Anterior cingulate cortex (tissue), 58 donors: ENCODE measurements around the gene EDC3.
"Not testable (repeated sequence)": the region's sequence is repeated elsewhere in the genome, so short reads cannot be mapped to it uniquely, and the experiment has no call there.

ENCODE experiments used
- DNase-seq, 58 donors: peaks; one replicate each; lab custom pipeline; 2025; lab: John Stamatoyannopoulos, UW

EDC3 gene, protein sequence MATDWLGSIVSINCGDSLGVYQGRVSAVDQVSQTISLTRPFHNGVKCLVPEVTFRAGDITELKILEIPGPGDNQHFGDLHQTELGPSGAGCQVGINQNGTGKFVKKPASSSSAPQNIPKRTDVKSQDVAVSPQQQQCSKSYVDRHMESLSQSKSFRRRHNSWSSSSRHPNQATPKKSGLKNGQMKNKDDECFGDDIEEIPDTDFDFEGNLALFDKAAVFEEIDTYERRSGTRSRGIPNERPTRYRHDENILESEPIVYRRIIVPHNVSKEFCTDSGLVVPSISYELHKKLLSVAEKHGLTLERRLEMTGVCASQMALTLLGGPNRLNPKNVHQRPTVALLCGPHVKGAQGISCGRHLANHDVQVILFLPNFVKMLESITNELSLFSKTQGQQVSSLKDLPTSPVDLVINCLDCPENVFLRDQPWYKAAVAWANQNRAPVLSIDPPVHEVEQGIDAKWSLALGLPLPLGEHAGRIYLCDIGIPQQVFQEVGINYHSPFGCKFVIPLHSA

DNA sequence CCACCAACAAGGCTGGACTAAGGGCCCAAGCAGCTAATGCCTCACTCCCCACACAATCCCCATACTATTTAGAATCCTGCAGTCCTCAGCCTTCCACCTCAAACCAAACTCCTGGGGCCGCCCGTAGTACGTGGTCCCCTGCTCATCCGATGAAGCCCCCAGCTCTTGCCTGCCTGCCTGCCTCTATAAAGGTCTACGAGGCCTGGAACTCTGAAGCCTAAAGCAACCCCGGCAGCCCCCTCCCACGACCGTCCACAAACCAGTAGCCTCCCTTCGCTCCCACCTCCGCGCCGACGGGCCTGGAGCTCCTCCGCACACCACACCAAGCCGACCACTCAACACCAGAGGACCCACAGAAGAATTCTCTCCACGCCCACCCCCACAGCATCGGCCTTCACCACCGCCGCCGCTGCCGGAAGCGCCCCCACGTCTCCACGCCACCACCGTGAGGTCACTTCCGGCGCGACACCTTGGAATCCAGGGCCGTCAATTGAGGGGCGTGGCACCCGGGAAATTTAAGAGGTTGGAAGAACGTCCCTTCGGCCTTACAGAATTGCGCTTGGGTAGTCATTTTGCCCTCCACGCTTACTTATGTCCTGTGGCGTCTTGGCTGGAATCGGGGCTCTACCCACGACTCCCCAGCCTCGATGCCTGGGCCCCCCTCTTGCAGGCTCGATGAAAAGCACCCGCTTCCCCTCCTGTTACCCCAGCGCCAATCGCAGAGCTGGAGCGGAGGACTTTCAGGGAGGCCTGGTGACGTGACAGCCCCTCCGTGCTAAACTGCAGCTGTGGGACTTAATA lies at the start of gene EDC3:
Gene EDC3 (minus strand): TSS at position 428 of the 801 bp plus-strand sequence. CDS start 20,900 bp downstream, outside the sequence.
- DNase-seq: peak; percentile 15 to 93 (median 78)

DNA sequence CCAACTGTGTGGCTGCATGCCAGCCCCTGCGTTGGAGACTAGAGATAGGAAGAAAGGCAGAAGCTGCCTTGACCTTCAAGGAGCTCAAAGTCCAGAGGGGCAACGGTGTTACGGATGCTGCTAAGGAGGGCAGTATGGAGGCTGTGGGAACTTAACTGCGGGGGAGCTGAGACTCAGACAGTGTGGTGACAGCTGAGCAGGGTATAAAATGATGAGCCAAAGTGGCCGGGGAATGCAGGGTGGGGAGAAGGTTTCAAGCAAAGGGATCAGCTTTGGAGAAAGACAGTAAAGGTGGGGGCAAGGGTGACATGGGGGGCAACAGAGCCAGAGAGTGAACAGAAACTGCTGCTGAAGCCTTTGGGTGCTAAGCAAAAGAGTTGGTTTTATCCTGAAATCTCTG lies 46.6 kb upstream of the EDC3 start:
- no peak for DNase-seq

DNA sequence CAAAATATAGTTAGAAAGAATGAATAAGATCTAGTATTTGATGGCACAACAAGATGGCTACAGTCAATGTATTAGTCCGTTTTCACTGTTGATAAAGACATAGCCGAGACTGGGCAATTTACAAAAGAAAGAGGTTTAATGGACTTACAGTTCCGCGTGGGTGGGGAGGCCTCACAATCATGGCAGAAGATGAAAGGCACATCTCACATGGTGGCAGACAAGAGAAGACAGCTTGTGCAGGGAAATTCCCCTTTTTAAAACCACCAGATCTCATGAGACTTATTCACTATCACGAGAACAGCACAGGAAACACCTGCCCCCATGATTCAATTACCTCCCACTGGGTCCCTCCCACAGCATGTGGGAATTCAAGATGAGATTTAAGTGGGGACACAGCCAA lies 42.4 kb upstream of the EDC3 start:
- not testable (repeated sequence) for DNase-seq

DNA sequence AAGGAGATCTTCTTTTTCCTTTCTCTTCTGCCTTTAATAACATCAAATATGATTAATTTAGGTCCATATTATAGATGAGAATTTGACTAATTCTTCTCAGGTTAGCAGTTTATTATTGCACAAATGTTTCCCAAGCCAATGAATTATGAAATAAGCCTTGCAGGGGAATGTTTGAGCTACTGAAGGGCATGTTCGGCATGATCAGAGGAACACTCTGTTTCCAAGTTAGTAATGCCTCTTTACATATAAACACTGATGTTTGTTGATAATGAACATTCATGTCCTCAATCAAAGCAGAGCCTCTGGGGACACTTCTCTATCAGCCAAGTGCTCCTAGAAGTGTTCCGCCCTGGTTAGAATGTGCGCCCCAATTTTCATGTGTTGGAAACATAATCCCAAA lies 39.5 kb upstream of the EDC3 start:
- no peak for DNase-seq

DNA sequence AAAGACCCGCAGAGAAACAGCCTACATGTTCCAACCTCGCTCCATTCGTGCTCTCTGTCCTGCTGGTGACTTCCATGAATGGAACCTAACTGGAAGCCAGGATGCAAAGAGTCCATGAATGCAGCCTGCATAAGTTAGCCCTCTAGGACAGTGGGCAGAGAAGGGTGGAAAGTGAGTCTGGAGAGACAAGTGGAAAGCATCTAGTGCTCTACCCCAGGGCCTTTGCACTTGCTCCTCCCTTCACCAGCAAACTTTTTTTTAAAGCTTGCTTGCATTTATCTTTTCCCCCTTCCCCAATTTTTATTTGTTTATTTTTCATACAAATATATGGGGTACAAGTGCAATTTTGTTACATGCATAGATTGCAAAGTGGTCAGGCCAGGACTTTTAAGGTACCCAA lies 37.4 kb upstream of the EDC3 start:
- no peak for DNase-seq

DNA sequence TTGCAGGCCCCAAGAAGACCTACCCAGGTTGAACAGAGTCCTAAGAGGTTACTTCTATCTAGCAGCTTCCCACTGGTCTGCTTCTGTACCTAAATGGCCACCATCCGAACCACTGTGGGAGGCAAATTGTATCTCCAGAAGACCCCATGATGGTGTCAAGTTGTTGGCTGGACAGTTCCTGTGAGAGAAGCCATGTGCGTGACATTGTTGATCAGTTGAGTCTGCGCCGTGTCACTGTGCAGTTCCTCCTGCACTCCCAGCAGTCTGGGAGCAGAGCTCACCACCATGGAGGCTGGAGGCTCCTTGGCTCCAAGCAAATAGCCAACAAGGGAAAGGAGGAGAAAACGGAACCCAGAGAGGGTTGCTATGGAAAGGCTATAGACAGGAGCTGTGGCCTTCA lies 37.0 kb upstream of the EDC3 start:
- DNase-seq: no peak

DNA sequence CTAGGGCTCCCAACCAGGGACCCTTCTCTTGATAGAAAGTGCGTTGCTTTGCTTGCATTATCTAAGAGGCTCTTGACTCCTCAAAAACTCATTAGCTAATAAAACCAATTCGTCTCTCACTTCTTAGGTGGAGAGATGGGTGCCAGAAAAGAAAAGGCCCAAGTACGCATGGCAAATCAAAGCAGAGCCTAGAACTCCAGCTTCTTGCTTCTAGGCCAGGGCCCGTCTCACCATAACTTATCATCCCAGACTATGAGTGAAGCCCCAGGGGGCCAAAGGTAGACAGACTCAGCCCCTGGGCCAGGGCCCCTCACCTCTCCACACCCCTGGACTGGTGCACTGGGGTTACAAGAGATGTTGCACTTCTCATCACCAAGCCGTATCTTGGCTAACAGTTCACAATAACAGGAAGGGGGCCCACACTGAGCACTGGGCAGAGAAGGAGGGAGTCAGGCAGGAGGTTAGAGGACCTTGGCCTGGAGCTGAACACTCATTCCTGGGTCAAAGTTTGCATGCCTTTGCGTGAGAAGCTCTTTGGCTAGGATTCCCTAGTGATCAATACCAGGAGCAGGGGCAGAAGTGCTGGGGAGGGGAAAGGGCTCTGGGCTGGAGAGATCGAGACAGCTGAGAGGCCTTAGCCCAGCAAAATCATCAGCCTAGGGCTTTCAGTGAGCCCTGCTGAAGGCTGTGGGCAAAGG lies 34.9 kb upstream of the EDC3 start:
- no peak for DNase-seq

DNA sequence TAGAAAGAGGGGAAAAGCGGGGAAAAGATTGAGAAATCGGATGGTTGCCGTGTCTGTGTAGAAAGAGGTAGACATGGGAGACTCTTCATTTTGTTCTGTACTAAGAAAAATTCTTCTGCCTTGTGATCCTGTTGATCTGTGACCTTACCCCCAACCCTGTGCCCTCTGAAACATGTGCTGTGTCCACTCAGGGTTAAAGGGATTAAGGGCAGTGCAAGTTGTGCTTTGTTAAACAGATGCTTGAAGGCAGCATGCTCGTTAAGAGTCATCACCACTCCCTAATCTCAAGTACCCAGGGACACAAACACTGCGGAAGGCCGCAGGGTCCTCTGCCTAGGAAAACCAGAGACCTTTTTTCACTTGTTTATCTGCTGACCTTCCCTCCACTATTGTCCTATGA lies 33.5 kb upstream of the EDC3 start:
- not testable (repeated sequence) for DNase-seq

DNA sequence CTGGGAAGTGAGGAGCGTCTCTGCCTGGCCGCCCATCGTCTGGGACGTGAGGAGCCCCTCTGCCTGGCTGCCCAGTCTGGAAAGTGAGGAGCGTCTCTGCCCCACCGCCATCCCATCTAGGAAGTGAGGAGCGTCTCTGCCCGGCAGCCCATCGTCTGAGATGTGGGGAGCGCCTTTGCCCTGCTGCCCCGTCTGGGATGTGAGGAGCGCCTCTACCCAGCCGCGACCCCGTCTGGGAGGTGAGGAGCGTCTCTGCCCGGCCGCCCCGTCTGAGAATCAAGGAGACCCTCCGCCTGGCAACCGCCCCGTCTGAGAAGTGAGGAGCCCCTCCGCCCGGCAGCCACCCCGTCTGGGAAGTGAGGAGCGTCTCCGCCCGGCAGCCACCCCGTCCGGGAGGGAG lies 32.9 kb upstream of the EDC3 start:
- DNase-seq: not testable (repeated sequence)

DNA sequence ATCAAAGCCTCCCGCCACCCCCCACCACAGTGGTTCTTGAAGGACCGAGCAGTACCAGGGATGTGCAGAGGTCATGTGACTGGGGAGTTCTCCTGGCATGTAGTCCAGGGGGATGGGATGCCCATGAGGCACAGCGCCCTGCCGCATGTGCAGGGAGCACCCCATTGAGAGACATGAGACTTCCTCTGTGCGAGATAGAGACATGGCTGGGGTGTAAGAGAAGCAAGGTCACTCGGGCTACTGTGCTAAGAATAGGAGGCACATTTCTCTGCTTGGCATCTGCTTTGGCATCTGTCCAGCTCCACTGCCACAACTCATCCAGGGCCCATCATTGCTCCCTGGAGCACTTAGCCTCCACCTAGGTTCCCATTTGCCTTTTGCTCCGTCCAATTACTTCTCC lies 31.9 kb upstream of the EDC3 start:
- DNase-seq: no peak

DNA sequence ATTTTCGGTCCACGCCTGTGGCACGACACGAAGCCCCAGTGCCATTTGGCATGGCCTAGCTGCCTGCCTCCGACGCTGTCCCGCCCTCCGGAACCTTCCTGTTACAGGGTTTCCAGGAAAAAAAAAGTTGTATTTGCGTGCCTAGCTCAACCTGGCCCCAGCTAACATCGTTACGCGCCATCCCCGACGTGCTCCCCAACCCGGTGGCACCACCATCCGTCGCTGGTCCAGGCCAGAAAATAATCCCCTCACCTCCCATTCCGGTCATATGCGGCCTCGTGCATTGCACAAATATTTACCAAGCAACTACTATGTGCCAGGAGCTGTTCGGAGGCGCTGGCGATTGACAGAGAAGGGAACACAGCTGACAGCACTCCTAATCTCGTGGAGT lies 30.9 kb upstream of the EDC3 start:
- DNase-seq: no peak

DNA sequence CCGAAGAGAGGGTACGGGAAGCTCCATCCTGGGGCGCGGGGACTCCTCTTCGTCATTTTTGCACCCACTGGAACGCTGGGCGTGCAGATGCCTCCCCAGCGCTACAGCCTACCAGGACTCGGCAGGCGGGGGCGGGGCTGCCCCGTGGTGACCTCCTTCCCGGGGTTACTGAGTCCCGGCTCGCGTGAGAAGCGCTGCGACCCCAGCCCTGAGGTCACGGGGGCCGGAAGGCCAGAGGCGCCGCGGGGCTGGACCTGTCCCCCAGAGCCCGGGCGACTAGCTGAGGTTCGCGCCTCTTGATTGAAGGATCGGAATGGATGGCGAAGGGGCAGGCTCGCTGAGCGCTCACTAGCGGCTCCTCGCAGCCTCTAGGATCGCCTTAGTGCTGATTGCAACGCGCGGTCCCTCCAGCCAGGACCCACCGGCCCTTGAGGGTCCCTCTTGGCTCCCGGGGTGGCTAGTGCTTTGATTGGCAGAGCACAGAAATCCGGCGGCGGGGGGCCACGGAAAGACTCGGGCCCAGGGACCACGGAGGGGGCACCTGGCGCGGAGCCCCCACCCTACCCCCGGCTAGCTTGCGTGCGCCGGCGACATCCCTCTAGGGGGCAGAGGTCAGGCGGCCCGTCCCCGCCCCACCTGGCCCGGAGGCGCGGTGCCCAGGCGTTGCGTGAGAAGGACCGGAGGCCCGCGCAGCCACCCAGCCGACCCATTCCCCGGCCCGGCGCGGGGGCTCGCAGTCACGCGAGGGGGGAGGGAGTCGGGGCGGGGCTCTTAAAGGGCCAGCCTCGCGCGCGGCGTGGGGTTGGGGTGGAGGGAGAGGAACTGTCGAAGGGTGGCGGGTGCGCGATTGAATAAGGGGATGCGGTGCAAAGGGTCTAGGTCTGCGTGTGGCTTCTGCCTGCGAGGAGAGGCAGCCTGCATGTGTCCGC lies 30.3 kb upstream of the EDC3 start:
- peak in 11 of 58 donors; percentile 7 to 59 (median 17) for DNase-seq

DNA sequence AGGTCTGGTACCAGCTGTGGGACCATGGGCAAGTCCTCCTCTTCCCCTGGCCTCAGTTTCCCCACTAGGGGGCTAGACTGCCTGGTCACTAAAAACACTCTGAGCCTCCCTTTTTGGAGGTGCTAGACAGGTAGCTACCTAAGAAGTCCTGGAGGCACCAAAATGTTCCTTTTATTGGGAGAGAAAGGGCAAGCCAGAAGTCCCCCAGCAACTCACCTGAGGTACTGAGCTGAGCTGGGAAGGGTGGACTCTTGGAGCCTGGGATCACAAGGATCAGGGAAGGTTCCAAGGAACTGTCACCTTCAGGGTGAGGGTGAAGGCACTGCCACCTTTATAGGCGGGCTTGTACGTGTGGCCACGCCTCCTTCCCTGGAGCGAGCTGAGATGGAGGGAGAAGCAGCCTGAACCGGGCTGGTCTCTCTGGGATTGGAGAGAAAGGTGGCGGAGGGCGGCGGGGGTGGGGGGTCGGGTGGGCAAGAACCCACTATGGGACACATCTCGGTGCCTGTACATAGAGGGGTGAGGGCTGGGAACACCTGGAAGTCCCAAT lies 29.5 kb upstream of the EDC3 start, which contains the start of gene CYP1A1:
Gene CYP1A1 (minus strand): TSS at position 304 of the 550 bp plus-strand sequence. CDS start 2,431 bp downstream, outside the sequence.
- peak in 6 of 58 donors; percentile 1 to 59 (median 9) for DNase-seq

DNA sequence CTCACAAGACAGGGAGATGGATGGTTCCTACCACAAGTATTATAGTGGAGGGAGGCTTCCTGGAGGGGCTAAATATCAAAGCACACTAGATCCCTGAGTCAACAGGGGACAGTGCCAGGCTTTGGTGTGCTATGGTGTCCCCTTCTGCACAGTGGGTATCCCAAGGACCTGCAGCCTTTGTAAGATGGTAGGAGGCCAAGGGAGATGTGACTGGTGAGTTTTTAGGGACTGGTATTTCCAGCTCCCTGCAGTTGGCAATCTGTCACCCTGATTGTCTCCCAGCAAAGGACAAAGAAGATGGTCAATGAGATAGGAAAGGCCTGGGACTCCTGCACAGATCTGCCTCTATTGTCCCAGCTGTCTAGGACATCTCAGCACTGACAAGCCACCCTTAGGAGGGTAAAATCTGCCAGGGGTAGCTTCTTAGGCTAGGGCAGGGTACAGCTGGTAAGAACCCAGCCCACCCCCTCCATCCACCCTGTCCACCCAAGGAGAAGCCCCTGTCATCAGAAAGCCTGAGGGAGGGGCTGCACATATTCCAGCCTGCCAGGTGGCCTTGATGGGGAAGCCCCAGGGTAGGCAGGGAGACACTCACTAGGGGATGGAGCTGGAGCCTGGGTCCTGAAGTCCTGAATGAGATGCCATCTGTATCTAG lies 28.9 kb upstream of the EDC3 start:
- DNase-seq: no peak

DNA sequence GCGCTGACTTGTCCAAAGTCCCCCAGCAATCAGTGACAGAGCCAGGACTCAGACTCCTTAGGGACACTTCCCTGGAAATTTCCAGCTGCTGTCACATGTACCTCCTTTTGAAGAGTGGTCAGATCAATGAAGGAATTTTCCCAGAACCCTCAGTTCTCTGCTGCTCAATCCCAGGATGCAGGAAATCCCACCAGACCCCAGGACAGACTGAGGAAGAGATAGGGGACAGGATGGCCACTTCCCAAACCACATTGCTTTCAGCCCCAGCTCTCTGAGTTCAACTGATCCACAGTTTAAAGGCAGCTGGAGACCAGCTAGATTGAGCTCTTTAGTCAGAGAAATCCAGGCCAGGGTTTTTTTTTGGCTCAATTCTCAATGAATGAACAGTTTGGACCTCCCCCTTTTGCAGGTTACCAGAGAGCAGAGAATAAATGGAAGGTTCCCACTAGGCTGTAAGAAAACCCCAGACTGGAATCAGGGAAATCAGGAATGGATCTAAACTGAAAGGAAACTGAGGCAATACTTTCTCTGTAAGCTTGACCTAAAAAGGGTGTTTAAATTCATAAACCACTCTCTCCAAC lies 28.0 kb upstream of the EDC3 start:
- DNase-seq: peak in 11 of 58 donors; percentile 4 to 62 (median 11)

DNA sequence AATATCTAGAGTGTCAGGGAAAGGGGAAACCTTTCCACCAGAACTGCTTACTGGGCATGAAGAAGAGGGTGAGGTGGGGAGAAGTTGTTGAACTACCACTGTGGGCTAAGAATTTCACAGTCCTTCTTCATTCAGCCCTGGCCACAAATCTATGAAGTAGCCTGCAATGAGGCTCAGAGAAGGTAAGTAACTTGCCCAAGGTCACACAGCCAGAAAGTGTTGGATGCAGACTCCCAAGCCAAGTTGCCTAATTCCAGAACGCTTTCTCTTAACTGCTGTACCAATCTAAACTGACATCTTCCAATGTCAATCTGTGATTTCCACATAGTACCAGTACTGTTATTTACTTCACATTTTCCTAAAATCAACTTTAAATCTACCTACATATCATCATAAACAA lies 27.4 kb upstream of the EDC3 start:
- DNase-seq: no peak

DNA sequence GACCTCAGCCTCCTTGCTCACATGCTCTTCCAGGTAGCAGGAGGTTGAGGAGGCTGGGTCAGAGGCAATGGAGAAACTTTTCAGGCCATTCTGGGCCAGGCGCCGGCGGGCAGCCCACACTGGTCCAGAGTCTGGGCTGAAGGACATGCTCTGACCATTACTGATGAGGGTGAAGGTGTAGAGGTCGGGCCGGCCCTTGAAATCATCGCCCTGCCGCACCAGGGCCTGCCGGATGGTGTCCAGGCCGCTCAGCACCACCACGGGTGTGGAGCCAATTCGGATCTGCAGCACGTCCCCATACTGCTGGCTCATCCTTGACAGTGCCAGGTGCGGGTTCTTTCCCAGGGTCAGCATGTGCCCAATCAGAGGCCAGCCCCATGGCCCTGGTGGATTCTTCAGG lies 26.8 kb upstream of the EDC3 start:
- DNase-seq: no peak

DNA sequence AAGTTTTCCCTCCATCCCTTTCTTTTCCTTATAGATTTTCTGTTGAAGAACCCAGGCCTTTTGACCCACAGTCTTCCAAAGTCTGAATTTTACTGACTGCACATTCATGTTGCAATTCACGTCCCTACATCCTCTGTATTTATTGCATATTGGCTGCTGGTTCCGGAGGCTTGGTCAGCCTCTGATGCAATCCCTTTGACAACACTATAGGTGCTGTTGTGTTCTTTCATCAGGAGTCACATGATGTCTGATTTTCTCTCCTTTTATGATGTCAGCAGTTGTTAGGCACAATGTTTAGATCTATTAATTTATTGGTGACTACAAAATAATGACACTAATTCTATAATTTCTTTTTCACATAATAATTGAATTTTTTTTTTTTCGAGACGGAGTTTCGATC lies 20.8 kb upstream of the EDC3 start:
- DNase-seq: no peak
